Bone marrow (tissue), 2 donors: Measurements from ENCODE around the gene LRRC39.

ENCODE experiments used
- DNase-seq, 2 donors: peaks; one replicate each; lab custom pipeline; 2025; lab: John Stamatoyannopoulos, UW

LRRC39 gene

DNA sequence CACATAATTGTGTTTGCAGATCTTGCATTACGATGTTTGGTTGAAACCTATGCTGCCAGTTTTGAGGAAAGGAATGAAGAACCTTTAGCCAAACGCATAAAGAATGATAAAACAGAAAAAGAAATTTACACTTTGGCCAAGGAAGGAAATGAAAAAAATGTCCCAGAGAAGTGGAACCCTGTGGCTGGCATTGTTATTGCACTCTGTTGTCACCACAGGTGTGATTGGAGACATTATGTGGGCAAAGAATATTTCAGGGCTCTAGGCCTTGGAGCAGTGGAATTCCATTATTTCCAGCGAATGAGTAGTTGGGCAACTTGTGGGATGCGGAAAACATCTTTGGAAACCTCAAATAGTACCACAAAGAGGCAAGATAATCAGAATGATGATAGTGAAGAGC, 30.2 kb downstream of the LRRC39 start:
- no peak for DNase-seq

DNA sequence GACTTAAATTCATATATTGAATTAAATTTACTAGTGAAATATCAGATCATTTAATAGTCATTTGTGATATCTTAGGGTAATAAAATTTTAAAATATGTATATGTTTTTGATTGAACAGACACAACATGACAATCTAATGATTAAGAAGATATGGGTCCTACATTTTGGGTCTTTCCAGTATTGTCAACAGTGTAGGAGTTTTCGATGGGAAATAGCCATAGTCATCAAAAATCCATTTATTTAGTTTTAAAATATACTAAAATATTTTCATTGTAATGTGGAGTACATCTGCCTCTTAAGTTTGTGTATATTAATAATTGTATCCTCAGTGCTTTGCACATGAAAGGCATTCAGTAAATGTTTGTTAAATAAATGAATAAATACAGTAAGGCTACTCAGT, 31.1 kb downstream of the LRRC39 start:
- no peak for DNase-seq

DNA sequence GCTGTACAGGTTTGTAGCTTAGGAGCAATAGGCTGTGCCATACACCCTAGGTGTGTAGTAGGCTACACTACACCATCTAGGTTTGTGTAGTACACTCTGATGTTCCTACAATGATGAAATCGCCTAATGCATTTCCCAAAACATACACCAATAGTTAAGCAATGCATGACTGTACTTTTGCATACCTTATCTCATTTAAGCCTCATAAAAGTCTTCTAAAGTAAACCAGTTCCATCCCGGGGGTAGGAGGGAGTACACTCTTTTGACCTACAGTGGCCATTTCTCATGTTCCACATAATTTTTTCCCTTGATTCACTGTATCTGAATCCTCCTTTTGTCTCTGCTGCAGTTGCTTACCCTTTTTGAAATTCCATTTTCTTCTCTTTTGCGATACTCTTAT, 32.9 kb downstream of the LRRC39 start:
- DNase-seq, result no peak

DNA sequence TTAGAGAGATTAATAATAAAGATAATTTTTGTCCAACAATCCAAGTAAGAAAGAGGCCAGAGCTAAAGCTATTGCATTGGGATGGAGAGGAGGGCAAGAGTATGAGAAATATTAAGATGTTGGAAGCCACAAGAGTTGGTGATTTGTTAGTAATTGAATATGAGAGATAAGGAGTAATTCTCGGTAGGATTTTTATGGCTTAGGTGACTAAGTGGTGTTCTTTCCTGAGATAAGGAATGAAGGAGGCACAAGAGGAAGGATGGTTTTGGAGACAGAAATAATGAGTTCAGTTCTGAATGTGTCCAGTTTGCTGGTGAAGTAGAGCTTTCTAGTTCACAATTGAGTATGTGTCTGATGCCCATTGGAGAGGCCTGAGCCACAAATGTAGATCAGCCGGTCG, 35.7 kb downstream of the LRRC39 start:
- DNase-seq, result no peak

DNA sequence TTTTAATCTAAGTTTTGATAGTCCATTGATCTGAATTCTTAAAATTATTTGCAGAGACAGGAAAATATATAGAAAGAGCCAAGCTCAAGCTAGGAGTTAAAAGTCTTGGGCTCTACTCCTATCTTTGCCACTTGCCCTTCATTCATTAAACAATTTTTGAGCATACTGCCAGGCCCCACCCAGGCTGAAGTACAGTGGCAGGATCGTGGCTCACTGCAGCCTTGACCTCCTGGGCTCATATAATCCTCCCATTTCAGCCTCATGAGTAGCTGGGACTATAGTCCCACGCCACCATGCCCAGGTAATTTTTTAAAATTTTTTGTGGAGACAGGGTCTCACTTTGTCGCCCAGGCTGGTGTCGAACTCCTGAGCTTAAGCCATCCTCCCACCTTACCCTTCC, 36.9 kb downstream of the LRRC39 start:
- DNase-seq, result no peak

DNA sequence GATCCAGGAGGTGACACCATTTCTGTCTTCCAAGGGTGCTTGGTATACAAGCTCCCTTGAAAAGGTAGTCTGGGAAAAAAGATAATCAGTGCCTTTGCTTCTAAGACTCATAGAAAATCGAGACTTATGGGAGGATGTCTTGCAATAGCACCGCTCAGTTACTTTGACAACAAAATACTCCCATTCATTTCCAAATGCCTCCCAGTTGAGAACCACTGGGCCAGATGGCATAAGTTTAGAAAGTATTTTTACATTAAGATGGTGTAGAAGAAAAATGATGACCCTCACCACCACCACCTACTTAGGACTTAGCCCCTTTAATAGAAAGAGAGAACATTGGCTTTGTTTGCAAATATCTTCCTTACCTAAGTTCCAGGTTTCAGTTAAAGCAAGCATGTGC, 40.5 kb downstream of the LRRC39 start:
- no peak for DNase-seq

DNA sequence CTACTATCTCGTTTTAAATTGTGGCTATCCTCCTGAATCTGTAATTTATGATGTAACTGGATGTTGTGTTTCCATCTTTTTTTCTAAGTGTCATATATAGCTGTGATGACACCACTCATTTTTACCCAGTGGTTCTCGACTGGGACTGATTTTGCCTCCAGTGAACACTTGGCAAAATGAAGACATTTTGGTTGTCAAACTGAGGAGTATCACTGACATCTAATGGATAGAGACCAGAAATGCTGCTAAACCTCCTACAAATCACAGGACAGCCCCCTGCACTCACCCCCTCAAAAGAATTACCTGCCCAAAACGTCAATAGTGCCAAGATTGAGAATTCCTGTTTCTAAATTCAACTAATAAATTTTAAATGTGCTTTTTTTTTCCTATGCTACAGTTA, 43.2 kb downstream of the LRRC39 start:
- no peak for DNase-seq

DNA sequence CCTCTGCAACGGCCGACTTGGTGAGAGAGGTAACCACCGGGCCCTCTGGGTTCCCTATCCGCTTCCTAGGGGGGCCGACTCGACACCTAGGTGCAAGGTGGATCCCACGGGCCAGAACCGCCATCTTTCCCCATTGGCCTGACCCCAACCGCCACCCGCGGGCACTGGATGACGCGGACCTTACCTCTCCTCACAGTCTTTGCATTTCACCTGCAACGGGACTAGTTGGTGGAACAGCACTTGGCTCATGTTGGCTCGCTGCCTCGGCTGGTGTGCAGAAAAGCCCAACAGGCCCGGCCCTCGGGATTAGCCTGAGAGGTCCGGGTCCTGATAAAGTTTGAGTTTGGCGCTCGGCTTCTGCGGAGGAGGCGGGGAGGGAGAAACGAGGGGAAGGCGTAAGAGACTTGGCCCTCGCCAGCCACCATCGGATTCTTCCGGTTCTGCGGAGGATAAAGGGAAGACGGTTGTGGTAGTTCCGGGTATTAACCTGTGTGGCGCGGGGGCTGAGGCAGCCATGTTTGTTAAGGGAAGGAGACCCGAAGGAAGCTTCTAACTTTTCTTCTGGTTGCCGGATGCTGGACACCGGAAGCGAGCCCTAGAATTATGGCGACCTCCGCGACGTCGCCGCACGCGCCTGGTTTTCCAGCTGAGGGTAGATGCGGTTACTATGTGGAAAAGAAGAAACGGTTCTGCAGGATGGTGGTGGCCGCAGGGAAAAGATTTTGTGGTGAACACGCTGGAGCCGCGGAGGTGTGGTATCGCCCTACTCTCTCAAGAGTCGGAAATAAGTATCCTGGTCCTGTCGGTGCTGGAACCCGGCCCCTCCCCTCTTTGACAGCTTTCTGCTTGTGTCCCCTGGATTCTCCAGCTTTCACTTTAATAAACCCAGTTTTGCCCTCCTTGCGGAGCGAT, 45.2 kb downstream of the LRRC39 start, which contains the start of the genes SASS6 and TRMT13:
Gene SASS6, minus strand, starts transcription at position 365 of the 912 bp plus-strand sequence. Its CDS starts 116 bp downstream, at position 249.
Gene TRMT13, plus strand, starts transcription at position 598 of the 912 bp plus-strand sequence. Its CDS starts 6 bp downstream, at position 604.
- DNase-seq, result peak; percentile 71 to 95

DNA sequence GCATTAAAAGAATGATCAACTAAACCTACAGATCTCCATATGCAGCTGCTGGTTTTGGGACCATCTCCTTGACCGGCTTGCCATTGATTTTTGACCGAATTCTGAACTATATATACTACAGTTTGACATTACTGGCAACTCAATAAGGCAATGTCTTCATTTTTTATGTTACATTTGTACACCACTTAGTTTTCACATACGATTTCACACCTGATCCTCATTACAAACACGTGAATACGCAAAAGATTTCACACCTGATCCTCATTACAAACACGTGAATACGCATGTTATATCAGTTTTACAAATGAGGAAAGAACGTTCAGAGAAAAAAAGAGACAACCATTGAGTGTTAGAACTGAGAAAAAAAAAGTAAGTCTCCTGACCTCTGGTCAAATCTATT, 46.4 kb downstream of the LRRC39 start:
- no peak for DNase-seq

DNA sequence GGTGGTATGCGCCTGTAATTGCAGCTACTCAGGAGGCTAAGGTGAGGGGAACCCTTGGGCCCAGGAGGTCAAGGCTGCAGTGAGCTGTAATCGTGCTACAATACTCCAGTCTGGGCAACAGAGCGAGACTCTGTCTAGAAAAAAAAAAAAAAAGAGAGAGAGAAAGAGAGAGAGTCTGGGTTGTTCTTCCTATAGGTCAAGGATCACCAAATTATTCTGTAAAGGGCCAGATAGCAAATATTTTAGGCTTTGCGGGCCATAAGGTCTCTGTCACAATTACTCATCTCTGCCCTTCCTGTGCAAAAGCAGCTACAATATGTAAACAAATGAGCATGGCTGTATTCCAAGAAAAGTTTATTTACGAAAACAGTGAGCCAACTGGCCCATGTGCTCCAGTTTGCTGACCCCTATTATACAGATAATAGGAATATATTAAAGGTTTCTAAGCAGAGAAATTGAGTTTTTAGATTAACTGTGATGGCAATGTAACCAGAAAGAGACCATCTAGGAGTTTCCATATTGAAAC, 47.4 kb downstream of the LRRC39 start:
- no peak for DNase-seq

DNA sequence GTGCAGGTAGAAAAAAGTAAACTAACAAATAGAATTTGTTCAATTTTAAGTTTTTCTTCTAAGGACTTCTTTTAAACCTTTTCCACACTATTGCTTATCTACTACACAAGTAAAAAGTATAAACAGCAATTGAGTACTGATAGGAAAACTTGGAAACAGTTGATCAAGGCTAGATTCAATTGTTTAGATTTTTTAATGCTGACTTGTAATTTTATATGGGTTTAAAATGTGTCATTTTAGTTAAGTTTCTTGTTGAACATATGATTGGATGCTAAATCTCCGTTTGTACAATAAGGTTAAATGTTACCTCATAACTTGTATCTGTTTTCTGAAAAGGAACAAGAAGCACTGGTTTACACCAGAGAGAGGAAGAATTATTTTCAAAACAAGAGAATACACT, 50.8 kb downstream of the LRRC39 start:
- no peak for DNase-seq

DNA sequence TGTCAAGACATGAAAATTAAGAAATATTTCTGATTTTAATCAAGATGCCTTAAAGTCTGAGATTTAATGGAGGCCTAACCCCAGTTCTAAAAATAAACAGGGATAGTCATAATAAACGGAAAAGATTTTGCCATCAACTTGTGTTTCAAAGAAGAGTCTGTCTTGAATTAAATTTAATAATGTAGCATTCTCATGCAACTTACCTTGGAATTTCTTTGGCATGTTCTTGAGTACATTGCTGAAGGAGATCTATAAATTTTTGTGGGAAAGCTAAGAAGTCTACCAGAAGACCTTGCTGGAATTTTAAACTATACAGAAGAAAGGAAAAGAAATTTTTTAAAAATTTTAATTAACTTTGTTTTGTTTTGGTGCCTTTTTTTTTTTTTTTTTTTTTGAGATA, 55.9 kb downstream of the LRRC39 start:
- no peak for DNase-seq

DNA sequence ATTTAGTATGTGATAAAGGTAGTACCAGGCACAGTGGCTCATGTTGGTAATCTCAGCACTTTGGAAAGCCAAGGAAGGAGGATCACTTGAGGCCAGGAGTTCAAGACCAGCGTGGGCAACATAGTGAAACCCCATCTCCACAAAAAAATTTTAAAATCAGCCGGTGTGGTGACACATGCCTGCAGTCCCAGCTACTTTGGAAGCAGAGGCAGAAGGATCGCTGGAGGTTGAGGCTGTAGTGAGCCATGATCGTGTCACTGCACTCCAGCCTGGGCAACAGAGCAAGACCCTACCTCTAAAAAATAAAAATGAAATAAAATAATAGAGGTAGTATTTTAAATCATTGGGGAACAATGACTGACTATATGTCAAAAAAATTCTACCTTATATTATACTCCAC, 62.5 kb downstream of the LRRC39 start:
- no peak for DNase-seq

DNA sequence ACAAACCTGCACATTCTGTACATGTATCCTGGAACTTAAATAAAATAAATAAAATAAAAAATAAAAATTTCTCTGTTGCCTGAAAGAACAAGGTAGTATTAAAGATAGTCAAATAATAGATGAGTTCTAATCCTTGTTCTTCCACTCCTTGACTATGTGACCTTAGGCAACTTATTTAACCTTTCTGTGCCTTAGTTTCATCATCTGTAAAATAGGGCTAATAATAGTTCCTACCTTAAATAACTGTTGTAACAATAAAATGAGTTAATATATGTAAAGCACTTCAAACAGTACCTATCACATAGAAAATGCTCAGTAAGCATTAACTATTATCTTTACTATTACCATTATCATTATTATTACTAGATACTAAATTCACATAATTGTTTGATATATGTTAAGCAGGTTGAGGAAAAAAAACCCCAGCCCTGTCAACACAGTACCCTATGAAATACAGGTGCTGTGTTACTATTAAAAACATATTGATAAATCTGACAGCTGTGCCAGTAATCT, 68.4 kb downstream of the LRRC39 start:
- no peak for DNase-seq

DNA sequence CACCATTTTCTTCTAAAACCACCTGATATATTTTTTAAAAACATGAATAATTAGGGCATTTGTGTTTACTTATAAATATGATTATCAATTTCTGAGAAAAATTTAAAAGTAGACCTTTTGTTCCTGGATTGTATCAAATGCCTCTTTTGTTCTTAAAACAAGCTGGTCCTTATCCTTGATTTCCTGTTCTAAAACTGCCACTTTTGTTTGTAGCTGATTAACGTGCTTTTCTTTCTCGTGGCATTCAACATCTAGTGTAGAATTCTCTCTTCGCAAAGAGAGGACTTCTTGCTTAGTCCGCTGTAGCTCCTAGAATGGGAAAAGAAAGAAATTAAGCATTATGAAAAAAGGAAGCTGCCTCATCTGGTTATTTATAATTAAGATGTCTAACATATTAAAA, 70.4 kb downstream of the LRRC39 start:
- DNase-seq, result no peak

DNA sequence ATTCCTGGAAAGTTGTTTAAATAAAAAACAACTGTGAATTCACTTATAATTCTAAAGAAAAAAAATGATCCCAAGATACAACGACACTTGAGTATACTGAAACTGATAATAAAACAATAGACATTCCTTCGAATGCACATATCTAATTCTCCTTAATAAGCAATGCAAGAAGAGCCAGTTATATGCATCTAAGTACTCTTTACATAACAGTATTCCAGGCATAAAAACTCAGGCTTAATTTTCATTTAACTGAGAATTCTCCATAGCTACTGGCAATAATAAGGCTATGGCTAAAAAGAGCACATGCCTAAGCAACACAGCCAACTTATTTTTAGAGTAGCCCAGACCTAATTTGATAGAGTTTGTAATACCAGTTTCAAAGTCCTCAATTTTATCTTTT, 76.5 kb downstream of the LRRC39 start:
- DNase-seq, result no peak

DNA sequence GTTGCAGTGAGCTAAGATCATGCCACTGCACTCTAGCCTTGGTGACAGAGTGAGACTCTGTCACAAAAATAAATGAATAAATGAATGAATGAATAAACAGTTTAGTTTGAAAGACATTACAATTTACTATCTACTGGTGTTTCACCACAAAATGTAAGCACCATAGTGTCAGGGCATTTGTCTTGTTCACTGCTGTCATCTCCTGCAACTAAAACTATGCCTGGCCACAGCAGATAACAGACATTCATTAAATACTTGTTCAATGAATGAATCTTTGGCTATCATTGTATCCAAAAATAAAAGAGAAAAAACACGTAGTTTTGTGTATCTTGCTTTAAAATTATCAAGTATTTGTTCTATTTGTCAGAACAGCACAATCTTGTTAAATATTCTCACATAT, 77.9 kb downstream of the LRRC39 start:
- no peak for DNase-seq
